ENCODE measurements around the gene MYOG.

DNA sequence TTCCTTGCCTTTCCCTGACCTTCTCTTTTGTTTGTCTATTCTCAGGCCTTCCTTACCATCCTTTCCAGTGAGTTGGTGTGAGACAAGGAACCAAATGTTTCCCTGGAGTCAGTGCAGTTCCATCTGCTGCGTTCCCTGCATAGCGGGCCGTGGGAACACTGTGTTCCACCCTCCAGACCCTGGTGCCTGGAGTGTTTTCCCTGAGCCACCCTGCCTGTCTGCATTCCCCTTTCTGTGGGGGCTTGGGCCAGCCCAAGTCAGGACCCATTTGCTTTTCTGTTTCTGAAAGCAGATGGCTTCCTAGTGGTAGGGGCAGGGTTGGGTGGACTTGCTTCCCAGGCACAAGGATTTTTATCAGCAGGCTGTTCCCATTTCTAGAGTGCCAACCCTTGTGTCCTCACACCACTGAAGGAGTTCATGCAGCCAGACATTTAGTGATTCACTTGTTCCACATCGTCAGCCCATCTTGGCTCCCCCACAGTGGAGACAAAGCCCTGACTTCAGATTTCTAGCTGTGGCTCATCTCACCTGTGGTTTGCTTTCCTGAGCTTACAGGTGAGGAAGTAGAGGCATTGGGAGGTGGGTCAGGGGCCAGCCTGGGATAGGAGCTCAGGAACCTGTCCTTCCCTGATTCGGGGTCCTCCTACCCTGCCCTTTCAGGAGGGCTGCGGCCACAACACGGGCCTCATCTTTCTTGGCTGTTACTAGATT, 14.1 kb upstream of the MYOG start:
- no peak for TF ChIP-seq EZH2 (IDR thresholded peaks at IDR 0.05; ENCODE audit: borderline replicate concordance)
- TF ChIP-seq CTCF (IDR thresholded peaks at IDR 0.05; ENCODE audit: poor library complexity), result no peak
- no peak for TF ChIP-seq EZH2phosphoT487 (IDR thresholded peaks at IDR 0.05; ENCODE audit: low read depth, severe bottlenecking, unreplicated experiment)
